Middle frontal gyrus (tissue), 1 donor: ENCODE data around the gene RPN2.
"Not testable (repeated sequence)": the region's sequence is repeated elsewhere in the genome, so short reads cannot be mapped to it uniquely, and the experiment has no call there.

ENCODE experiments used
- DNase-seq: peaks from one replicate; pipeline ENCODE4 v3.0.0-alpha.2; 2015; ENCODE audit warnings: low spot score; ENCODE audit errors: extremely low spot score

The RPN2 gene

DNA sequence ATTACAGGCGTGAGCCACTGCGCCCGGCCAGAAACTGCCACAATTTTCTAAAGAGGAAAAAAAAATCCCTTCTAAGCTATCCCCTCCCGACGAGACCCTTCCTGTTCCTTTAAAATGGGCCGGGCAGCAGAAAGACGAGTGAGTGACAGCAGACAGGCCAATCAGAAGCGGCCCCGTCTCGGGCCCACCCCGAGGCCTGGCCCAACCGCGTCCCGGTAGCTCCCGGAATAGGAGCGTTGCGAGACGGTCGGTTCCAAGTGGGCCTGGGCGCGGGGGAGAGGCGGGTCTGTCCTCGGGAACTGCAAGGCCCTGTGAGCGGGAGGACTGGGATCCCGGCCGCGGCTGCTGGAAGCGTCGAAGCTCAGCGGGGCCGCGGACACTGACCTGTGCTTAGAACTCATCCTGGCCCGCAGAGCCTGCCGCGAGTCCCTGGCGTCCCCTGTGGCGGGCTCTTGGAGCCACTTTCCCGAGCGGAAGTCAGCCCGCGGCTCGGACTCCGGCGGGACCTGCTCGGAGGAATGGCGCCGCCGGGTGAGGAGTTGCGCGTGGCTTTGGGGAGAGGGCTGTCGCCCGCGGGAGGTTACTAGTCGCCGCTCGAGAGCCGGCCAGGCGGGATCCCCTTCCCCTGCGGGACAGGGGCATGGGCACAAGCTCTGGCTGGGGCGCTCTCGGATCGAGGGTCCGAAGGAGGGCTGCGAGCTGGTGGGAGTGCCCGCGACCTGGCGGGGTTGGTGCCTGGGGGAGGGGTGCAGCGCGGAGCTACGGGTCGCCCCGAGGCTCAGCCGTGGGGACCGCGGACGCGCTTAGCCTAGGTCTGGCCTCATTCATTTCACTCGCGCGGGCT, at the start of gene RPN2, which contains the start of gene MROH8:
Gene RPN2 (plus strand): TSS at position 492 of the 844 bp plus-strand sequence. CDS start 27 bp downstream, at position 519.
Gene MROH8 (minus strand): TSS at position 710 of the 844 bp plus-strand sequence.
- peak; percentile 88 for DNase-seq

DNA sequence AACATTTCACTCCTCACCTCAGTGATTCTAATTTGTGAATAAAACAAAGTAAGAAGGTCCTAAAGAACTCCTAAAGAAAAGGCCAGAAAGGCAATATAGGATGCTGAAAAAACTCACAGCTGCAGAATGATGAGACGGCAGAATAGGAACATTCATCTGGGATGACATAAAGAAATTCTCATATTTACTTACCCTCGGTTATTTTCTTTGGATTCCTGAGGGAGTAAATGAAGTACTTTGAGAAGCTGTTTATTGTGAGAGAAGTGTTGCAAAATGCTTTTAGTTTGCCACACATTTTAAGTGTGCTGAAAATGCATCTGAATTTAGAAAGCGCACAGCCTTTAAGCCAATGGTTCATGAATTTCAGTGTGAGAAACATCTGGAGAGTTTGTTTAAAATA, 47.6 kb upstream of the RPN2 start:
- DNase-seq = no peak

DNA sequence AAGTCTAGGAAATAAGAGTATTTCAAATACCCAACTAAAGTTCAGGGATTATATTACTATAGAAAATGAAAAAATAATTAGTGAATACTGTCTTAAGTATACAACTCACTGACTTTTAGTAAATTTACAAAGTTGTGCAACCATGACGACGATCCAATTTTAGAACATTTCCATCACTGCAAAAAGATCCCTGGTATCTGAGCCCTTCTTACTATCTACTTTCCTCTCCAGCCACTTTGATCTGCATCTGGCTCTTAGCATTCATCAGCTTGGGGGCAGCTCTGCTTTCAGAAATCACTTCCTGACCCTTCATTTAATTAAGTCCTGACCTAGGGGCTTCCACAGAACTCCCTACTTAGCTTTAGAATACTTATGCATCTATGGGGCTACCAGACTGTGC, 45.2 kb upstream of the RPN2 start:
- DNase-seq = no peak

DNA sequence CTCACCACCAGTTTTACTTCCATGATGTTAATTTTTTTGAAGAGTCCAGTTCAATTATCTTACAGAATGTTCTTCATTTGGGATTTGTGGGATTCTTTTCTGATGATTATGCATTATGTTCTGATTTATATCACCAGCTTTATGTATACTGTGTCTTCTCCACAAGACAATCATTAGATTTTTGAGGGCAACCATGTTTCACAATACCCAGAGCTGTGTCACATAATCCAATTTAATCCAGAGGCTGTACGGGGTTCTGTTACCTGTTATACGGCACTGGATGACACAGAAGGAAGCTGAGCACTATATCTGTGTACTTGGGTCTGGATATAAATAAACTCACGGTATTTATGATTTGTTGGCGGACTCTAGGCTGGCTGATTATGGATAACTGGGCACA, 41.6 kb upstream of the RPN2 start:
- DNase-seq = no peak

DNA sequence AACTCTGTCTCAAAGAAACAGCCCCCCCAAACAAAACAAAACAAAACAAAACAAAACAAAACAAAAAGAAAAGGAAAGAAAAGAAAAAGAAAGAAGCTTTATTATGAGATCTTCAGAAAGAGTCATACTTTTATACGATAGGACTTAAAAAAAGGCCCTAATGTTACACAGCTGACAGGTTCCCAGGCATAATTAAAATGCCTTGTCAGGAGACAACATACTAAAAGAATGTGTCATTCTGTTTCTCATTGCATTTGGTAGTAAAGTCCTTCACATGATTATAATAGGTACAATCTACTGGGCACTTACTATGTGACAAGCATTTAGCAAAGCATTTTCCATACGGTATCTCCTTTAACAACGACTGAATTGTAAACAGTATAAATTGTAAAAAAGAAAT, 36.4 kb upstream of the RPN2 start:
- DNase-seq = no peak

DNA sequence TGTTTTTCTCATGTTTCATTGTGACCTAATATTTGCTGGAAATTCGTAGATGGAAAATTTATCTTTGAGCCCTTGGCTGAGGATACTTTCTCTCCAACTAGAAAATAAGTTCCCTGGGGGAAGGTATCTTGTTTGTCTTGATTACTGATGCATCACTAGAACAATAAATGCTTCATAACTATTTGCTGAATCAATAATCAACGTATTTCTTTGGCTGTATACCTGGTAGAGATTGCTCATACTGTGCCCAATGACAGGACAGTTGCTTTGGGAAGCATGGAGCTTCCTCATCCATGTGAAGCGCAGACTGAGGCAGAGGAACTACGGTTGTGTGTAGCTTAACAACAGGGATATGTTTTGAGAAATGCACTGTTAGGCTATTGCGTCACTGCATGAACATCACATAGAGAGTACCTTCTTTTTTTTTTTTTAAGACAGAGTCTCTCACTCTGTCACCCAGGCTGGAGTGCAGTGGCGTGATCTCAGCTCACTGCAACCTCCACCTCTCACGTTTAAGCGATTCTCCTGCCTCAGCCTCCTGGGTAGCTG, 34.2 kb upstream of the RPN2 start:
- no peak for DNase-seq

DNA sequence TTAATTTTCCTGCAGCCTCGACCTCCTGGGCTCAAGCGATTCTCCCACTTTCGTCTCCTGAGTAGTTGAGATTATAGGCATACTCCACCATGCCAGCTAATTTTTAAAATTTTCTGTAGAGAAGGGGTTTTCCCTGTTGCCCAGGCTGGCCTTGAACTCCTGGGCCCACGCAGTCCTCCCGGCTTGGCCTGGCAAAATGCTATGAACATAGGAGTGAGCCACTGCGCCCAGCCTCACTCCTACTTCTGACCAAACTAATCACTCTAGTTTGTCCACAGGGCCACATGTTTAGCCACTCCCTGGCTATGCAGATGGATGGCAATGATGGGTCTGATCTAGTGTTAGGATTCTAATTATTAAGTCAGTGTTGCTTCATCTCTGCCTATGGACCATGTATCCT, 31.9 kb upstream of the RPN2 start:
- DNase-seq = no peak

DNA sequence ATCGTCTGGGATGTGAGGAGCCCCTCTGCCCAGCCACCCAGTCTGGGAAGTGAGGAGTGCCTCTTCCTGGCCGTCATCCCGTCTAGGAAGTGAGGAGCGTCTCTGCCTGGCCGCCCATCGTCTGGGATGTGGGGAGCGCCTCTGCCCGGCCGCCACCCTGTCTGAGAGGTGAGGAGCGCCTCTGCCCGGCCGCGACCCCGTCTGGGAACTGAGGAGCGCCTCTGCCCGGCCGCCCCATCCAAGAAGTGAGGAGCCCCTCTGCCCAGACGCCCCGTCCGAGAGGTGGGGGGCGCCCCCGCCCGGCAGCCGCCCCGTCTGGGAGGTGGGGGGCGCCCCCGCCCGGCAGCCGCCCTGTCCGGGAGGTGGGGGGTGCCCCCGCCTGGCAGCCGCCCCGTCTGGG, 28.3 kb upstream of the RPN2 start:
- DNase-seq = not testable (repeated sequence)

DNA sequence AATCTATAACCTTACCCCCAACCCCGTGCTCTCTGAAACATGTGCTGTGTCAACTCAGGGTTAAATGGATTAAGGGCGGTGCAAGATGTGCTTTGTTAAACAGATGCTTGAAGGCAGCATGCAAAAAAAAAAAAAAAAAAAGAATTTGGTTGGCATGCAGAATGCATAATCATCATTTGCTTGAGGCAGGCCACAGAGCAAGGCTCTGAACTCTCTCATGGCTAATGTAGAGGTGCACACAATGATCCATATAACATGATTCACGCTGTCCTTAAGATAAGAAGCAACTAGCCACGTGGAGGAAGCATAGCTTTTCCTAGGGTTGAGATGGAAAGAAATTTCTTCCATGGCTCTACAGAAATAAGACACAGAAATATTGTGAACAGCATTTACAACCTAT, 27.6 kb upstream of the RPN2 start:
- no peak for DNase-seq

DNA sequence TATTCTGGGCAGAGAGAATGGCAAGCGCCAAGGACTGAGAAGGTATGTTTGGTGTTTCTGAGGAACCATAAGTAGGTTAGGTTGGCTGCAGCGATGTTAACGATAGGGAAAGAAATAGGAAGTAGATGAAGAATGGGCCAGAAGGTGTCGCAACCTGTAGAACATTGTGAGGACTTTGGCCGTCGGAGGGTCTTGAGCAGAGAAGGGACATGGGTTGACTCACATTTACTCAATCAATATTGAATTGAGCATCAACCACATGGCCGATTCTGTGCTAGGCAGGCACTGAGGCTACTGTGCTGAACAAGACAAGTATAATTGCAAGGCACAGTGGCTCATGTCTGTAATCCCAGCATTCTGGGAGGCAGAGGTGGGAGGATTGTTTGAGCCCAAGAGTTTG, 26.8 kb upstream of the RPN2 start:
- no peak for DNase-seq

DNA sequence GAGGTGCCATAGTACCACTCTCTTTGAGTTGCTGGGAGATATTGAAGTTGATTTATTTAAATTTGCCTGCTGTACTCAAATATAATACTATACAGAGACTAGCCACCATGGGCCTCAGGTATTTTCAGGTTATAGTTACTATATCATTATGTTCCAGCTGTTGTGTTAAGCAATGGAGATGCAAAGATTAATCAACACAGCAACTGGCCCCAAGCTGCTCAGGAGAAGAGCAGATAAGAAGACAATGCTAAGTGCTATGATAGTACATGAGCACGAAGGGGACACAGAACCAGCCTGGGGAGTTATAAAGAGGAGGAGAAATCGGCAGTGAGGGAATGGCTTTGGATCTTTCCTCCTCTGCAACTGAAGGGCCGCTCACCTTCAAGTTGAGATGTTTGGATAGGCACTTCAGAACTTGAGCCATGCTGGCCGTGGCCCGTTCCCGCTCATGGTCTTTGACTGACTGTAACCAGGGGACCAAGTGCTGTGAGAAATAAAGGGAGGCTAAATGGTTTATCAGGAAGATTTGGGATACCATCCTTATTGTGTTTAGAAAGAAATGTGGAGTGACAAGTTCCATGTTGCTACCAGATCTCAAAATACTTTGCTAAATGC, 24.3 kb upstream of the RPN2 start:
- DNase-seq = no peak

DNA sequence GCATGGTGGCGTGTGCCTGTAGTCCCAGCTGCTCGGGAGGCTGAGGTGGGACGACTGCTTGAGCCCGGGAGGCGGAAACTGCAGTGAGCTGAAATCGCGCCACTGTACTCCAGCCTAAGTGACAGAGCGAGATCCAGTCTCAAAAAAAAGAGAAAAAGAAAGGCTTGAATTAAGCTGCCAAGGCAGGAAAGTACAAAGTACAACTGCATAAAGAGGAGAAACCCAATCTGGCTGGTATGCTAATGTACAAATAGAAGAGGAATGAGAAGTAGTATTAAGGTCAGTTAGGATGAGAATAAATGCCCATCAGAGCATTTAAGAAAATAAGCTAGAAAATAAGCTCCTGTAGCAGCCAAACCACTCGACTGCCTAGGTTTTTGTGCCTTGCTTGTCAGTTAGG, 23.1 kb upstream of the RPN2 start:
- no peak for DNase-seq

DNA sequence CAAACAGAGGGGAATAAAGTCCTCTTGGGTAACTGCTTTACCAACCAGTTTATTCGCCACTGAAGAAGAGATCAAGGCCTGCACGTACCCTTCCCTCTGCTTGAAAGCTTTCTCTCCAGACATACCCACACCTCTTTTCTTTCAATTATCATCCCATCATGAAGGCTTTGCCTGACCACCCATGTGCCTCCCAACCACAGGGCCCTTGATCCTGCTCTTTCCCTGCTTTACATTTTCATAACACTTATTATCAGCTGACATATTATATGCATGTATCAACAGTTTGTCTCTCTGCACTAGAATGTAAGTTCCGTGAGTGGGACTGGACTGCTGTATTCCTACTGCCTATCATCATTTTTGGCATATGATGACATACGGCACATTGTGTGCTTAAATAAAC, 20.9 kb upstream of the RPN2 start:
- no peak for DNase-seq

DNA sequence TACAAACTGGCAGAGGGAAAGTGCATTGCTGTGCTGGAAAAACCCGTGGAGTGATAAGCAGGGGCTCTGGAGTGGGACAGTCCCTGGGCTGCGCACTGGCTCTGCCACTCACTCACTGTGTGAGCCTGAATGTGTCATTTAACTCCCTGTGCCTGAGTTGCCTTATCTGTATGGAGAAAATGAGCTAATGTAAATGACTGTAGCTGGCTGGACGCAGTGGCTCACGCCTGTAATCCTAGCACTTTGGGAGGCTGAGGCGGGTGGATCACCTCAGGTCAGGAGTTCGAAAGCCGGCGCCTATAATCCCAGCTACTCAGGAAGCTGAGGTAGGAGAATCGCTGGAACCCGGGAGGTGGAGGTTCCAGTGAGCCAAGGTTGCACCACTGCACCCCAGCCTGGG, 18.4 kb upstream of the RPN2 start:
- DNase-seq = no peak

DNA sequence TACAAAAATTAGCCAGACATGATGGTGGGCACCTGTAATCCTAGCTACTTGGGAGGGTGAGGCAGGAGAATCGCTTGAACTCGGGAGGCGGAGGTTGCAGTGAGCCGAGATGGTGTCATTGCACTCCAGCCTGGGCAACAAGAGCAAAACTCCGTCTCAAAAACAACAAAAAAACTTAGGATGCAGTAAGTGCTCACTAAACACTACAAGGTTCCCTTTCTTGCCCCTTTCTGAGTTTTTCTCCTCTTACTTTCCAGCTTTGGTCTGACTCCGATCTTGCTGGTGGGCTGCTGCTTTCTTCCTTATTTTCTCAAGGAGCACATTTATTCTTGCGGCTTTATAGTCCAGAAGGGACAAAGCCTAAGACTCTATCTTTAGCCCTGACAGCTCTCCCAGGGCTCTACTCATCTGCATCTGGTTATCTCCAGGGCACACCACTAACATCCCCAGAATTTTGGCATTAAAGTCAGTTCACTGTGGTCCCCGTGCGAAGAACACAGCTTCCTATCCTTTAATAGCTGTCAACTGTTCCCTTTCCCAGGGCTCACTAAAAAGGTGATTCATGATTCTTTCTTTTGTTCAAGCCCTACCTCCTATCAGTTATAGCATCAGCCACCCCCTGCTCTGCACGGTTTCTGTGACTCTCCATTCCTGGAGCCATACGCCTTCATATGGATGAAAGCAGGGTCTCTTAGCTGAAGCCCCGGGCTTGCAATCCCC, 17.1 kb upstream of the RPN2 start:
- DNase-seq = no peak

DNA sequence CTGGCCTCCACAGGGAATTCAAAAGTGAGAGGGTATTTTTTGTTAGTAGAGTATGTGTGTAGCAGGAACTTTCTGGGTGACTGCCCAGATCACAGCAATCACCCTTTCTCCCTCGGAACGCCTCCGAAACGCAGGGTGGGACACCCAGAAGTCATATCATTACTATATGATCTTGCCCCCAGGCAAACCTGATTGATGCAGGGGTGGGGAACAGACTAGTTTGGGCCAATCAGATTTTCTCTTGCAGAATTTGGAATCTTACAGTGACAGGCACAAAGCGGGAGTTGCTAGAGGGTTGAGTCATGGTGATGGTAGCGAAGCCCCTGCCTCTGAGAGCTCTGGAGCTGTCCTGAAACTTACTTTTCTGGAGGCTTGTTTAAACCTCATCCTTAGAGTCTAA, 16.5 kb upstream of the RPN2 start:
- no peak for DNase-seq

DNA sequence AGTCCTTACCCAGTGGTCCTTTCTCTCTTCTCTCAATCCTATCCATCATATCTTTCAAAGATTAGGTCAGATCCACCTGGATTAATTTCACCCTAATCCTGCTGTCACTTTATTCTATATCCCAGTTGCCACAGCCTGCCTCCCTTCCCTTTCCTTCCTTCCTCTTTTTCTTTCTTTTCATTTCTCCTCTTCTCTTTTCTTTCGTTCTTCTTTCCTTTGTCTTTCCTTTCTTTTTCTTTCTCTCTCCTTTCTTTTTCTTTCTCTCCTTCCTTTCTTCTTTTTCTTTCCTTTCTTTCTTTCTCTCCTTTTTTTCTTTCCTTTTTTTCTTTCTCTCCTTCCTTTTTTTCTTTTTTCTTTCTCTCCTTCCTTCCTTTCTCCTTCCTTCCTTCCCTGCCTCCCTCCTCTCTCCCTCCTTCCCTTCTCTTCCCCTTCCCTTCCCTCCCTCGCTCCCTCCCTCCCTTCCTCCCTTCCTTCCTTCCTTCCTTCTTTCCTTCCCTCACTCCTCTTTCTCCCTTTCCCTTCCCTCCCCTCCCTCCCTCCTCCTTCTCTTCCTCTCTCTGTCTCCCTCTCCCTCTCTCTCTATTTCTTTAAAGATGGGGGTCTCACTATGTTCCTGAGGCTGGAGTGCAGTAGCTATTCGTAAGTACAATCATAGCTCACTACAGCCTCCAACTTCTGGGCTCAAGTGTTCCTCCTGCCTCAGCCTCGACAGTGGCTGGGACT, 15.1 kb upstream of the RPN2 start:
- DNase-seq = no peak

DNA sequence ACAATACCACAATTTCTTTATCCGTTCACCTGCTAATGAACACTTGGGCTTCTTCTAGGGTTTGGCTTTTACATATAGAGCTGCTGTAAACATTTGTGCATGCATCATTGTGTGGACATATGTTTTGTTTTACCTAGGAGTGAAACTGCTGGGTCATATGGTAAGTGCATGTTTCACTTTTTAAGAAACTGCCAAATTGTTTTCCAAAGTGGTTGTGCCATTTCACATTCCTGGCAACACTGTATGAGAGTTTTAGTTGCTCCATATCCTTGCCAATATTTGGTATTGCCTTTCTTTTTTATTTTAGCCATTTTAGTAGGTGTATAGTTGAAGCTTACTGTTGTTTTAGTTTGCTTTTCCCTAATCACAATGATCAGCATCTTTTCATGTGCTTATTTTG, 14.1 kb upstream of the RPN2 start:
- DNase-seq = no peak

DNA sequence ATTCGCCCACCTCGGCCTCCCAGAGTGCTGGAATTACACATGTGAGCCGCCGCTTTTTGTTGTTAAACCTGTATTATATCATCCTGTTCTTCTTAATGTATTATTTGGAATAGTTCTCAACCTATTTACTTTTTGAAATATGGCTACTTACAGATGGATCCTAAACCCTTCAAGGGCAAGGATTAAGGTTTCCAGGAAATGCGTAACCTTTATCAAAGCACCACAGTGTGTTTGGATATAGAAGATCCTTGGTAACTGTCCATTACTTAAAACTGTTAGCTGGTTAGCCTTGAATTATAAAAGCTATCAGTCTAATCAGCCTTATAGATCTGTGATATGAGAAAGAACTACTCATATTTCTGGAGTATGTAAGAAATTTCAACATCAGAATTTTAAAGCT, 12.3 kb upstream of the RPN2 start:
- DNase-seq = no peak

DNA sequence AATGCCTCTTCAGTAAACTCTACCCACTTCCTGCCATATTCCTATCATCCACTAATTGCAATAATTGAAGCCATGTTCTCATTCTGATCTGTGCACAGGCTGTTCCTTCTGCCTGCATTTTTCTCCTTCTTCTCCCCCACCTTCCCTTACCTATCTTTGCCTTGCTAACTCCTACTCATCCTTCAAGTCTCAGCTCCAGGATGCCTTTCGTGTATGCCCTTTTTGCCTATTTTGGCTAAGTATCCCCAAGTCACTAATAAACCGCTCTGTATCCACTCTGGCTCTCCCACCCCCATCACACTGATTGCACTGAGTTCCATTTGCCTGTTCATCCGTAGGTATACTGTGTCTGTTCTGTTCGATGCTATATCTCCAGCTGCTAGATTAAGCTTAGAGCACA, 6.3 kb upstream of the RPN2 start:
- DNase-seq = no peak
